GM12891 (cell line): Measurements from ENCODE around the gene PSMB2.

ENCODE experiments used
- PAX5 ChIP-seq: IDR thresholded peaks from 2 replicates; pipeline ENCODE4 v1.6.1; 2011; ENCODE audit warnings: low read length, moderate library complexity, mild to moderate bottlenecking; ENCODE audit not compliant: insufficient read depth, severe bottlenecking
- POLR2A ChIP-seq: IDR thresholded peaks from 2 replicates; pipeline ENCODE4 v1.6.1; 2011; ENCODE audit warnings: low read depth, low read length, control low read depth
- POLR2AphosphoS5 ChIP-seq: IDR thresholded peaks from 2 replicates; pipeline ENCODE4 v1.6.1; 2011; ENCODE audit warnings: low read depth, low read length, control low read depth
- POU2F2 ChIP-seq: IDR thresholded peaks from 2 replicates; pipeline ENCODE4 v1.6.1; 2011; ENCODE audit warnings: low read depth, mild to moderate bottlenecking, control low read depth, low read length, moderate library complexity
- SPI1 ChIP-seq: IDR thresholded peaks from 2 replicates; pipeline ENCODE4 v1.6.1; 2011; ENCODE audit warnings: low read depth, low read length, control low read depth
- TAF1 ChIP-seq: IDR thresholded peaks from 2 replicates; pipeline ENCODE4 v1.6.1; 2011; ENCODE audit warnings: low read depth, low read length, control low read depth

DNA sequence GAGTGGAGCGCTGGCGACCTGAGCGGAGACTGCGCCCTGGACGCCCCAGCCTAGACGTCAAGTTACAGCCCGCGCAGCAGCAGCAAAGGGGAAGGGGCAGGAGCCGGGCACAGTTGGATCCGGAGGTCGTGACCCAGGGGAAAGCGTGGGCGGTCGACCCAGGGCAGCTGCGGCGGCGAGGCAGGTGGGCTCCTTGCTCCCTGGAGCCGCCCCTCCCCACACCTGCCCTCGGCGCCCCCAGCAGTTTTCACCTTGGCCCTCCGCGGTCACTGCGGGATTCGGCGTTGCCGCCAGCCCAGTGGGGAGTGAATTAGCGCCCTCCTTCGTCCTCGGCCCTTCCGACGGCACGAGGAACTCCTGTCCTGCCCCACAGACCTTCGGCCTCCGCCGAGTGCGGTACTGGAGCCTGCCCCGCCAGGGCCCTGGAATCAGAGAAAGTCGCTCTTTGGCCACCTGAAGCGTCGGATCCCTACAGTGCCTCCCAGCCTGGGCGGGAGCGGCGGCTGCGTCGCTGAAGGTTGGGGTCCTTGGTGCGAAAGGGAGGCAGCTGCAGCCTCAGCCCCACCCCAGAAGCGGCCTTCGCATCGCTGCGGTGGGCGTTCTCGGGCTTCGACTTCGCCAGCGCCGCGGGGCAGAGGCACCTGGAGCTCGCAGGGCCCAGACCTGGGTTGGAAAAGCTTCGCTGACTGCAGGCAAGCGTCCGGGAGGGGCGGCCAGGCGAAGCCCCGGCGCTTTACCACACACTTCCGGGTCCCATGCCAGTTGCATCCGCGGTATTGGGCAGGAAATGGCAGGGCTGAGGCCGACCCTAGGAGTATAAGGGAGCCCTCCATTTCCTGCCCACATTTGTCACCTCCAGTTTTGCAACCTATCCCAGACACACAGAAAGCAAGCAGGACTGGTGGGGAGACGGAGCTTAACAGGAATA is 64.0 kb downstream of the PSMB2 start:
- TF ChIP-seq POLR2A: no peak
- no peak for TF ChIP-seq POU2F2
- TF ChIP-seq SPI1: no peak
- no peak for TF ChIP-seq POLR2AphosphoS5
- no peak for TF ChIP-seq PAX5
- no peak for TF ChIP-seq TAF1
